Activated CD4-positive, alpha-beta T cell treated with anti-CD3 and anti-CD28 coated beads, Interleukin-2, Interleukin-6, amounts not matched to agents 100 ng/mL and 50 ng/mL, durations not matched to agents 16 hours and 8 hours (primary cell): ENCODE measurements around the gene OR4E1.
A peak's percentile ranks its signal among the peaks of the same experiment; 100 is the strongest.
"Not testable (repeated sequence)": the region's sequence is repeated elsewhere in the genome, so short reads cannot be mapped to it uniquely, and the experiment has no call there.

Experiments used
- DNase-seq: peaks from one replicate; pipeline ENCODE4 v3.0.0-alpha.2; 2020

Gene OR4E1

GRCh38 chr14:21673718-21674117 is at the start of gene OR4E1:
TSS of gene OR4E1 (minus strand) at chr14:21673818. CDS start at chr14:21670935, 2,883 bp downstream.
- no peak for DNase-seq

- DNase-seq: no peak
Measured at GRCh38 chr14:21721504-21721903, 47.9 kb upstream of the OR4E1 start.

GRCh38 chr14:21719841-21720240 is 46.2 kb upstream of the OR4E1 start:
- DNase-seq: no peak

- no peak for DNase-seq
Measured at GRCh38 chr14:21714318-21714929, 40.8 kb upstream of the OR4E1 start.

- DNase-seq: no peak
Measured at GRCh38 chr14:21712036-21712435, 38.4 kb upstream of the OR4E1 start.

- DNase-seq: peak; percentile 47
Measured at GRCh38 chr14:21711360-21711961, 37.8 kb upstream of the OR4E1 start.

- peak; percentile 12 for DNase-seq
Measured at GRCh38 chr14:21704338-21704737, 30.7 kb upstream of the OR4E1 start.

- peak; percentile 36 for DNase-seq
Measured at GRCh38 chr14:21703357-21704326, 30.0 kb upstream of the OR4E1 start.

GRCh38 chr14:21702316-21702715 is 28.7 kb upstream of the OR4E1 start:
- DNase-seq: no peak

- DNase-seq: no peak
Measured at GRCh38 chr14:21699551-21699950, 25.9 kb upstream of the OR4E1 start.

- DNase-seq: not testable (repeated sequence)
Measured at GRCh38 chr14:21698538-21698937, 24.9 kb upstream of the OR4E1 start.

- DNase-seq: not testable (repeated sequence)
Measured at GRCh38 chr14:21697662-21698061, 24.0 kb upstream of the OR4E1 start.

- no peak for DNase-seq
Measured at GRCh38 chr14:21694425-21694824, 20.8 kb upstream of the OR4E1 start.

- DNase-seq: no peak
Measured at GRCh38 chr14:21686468-21686867, 12.8 kb upstream of the OR4E1 start.

- no peak for DNase-seq
Measured at GRCh38 chr14:21680072-21680471, 6.5 kb upstream of the OR4E1 start.

GRCh38 chr14:21675566-21675965 is 1.9 kb upstream of the OR4E1 start:
- no peak for DNase-seq

GRCh38 chr14:21672116-21672515 is 1.5 kb downstream of the OR4E1 start:
- no peak for DNase-seq

- no peak for DNase-seq
Measured at GRCh38 chr14:21671371-21671770, 2.2 kb downstream of the OR4E1 start.

GRCh38 chr14:21669284-21669683 is 4.3 kb downstream of the OR4E1 start:
- no peak for DNase-seq

GRCh38 chr14:21668377-21668776 is 5.2 kb downstream of the OR4E1 start:
- DNase-seq: no peak

GRCh38 chr14:21656980-21657379 is 16.6 kb downstream of the OR4E1 start:
- no peak for DNase-seq

GRCh38 chr14:21654215-21654614 is 19.4 kb downstream of the OR4E1 start:
- DNase-seq: no peak

GRCh38 chr14:21653331-21653885 is 20.2 kb downstream of the OR4E1 start, which contains the start of gene OR4E2:
TSS of gene OR4E2 (plus strand) at chr14:21653835. CDS start at chr14:21665083, 11,248 bp downstream.
- no peak for DNase-seq
